Islet of Langerhans (tissue), 1 donor: ENCODE data around the gene RAB34.
"Not testable (repeated sequence)": the region's sequence is repeated elsewhere in the genome, so short reads cannot be mapped to it uniquely, and the experiment has no call there.

Source experiments
- FAIRE-seq: peaks from one replicate; lab custom pipeline; 2011; peaks lifted over from hg19 to GRCh38; lab: Jason Lieb, UNC

Gene RAB34

GRCh38 chr17:28726627-28727491 is 9.2 kb upstream of the RAB34 start:
- no peak for FAIRE-seq

DNA sequence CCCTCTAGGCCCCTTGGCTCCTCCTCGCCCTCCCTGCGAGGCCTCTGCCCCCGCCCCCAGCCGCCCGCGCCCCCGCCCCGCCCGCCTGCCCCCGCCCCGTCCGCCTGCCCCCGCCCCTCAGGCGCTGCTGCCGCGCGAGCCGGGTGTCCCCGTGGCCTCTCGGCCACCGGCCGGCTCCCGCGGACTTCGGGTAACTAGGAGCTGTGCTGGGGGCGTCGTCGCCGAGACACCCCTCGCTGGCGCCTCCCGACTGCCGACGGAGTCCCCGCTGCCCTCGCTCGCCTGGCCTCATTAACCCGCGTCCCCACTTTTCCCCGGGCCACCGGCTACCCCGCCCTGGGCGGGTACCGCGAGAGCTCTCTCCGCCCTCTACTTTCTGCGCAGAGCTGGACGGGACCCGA is 8.6 kb upstream of the RAB34 start, which contains the start of gene TLCD1:
TSS of gene TLCD1 (minus strand) at position 8 of the 401 bp plus-strand sequence. CDS start 136 bp downstream, outside the sequence.
- FAIRE-seq, result no peak

DNA sequence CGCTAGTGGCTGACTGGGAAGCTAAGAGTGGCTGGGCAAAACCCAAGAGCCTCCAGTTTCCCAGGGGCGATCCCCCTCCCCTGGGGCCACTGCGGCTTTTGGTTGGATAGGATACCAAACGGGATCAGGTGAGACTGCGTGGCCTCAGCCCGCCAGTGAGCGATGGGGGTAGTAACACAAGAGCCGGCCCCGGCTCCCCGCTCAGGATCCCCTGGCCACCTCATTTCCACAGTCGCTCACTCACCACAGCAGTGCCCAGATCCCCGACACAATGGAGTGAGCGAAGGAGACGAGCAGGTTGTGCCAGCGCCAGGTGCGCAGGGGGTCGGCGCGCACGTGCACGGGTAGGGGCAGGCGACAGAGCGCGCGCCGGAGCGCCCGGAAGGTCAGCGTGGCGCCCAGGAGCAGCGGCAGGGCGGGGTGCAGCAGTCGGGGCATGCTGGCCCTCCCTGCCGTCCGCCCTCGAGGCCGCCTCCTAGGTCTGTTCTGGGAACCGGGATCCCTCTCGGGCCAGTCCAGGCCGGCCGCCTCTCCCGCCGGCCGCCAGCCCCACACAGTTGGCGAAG is 8.1 kb upstream of the RAB34 start:
- FAIRE-seq, result no peak

DNA sequence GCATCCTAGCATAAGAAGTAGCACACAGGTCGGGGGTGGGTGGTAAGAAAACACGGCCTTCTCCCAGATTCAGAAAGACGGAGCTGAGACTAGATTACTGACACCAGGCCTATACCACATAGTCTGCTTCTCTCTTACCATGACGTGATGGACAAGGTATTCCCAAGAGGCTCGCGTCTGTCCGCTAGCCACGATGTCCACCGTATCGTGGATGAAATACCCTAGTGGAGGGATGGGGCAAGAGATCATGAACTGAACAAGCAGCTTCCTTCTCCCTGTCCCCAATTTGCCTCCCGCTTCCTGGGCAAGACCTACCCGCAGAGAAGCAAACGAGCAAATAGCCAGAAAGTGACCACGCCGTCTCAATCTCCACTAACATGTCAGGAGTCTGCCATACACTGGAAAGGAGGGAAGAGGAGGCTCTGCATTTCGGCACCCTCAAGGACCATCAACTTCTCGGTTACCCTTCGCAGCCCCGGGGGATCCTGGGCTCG is 7.5 kb upstream of the RAB34 start:
- FAIRE-seq, result no peak

DNA sequence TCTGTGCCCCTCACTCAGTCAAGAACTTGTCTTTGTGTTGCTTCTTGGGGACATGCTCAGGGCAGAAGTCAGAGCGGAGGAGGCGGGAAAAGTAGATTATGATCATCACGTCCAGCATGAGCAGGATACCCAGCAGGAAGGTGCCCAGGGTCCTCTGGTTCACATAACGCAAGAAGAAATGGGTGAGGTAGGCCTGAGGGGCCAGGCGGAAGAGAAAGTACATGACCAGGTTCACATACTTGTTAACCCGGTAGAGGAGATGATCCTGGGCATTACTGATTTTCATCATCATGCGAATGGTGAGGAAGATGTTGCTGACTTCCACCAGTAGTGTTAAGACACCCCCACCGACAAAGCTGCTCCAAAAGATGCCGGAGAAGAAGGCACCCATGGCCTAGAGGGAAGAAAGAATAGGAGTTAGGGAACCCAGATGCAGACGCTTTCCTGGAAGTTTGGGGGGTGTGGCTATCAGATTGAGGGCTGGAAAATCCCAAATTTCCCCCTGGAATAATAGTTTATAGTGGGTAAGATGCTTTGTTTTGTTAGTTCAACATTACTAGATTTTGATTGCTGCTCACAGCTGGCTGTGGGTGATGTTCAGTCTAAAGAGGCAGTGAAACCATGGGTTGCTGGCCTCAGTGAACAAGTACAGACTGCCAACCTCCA is 7.0 kb upstream of the RAB34 start:
- FAIRE-seq, result no peak

- not testable (repeated sequence) for FAIRE-seq
Measured at GRCh38 chr17:28723836-28724499, 6.3 kb upstream of the RAB34 start.

GRCh38 chr17:28723159-28723835 is 5.6 kb upstream of the RAB34 start:
- FAIRE-seq, result no peak

- FAIRE-seq, result no peak
Measured at GRCh38 chr17:28722417-28723158, 4.9 kb upstream of the RAB34 start.

GRCh38 chr17:28720997-28721329 is 3.3 kb upstream of the RAB34 start:
- FAIRE-seq, result not testable (repeated sequence)

DNA sequence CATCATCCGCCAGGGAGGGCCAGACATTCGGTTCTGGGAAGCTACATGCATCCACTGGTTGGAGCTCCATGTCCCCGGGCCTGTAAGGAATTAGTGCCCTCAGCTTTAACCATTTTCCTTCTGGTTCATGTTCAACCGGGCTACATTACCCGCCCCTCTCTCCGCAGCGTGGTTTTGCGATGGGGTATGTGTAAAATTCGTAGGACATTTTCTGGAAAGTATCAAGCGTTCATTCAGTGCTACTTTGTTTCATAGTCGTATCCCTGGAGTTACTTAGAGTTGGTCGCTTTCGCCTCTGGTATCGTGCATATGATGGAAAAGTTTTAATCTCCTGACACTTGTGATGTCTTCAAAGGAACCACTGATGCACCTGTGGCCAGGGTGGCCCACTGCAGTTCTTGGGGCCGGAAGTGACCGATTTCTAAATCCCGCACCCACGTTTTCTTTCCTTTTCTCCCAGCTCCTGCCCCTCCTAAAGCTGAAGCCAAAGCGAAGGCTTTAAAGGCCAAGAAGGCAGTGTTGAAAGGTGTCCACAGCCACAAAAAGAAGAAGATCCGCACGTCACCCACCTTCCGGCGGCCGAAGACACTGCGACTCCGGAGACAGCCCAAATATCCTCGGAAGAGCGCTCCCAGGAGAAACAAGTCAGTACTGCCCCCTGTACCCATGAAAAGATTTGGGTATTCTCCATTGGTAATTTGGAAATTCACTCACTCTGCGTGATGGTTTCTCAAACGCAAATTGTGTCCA is 2.8 kb upstream of the RAB34 start:
- no peak for FAIRE-seq

- no peak for FAIRE-seq
Measured at GRCh38 chr17:28719021-28719433, 1.4 kb upstream of the RAB34 start.

GRCh38 chr17:28718333-28719020 is 809 bp upstream of the RAB34 start:
- no peak for FAIRE-seq

GRCh38 chr17:28716740-28717577 is 709 bp downstream of the RAB34 start:
- FAIRE-seq, result no peak

GRCh38 chr17:28715217-28715616 is 2.5 kb downstream of the RAB34 start:
- no peak for FAIRE-seq

GRCh38 chr17:28714281-28714680 is 3.4 kb downstream of the RAB34 start:
- no peak for FAIRE-seq

- FAIRE-seq, result no peak
Measured at GRCh38 chr17:28712705-28713415, 4.8 kb downstream of the RAB34 start.

GRCh38 chr17:28712032-28712704 is 5.5 kb downstream of the RAB34 start:
- FAIRE-seq, result no peak

DNA sequence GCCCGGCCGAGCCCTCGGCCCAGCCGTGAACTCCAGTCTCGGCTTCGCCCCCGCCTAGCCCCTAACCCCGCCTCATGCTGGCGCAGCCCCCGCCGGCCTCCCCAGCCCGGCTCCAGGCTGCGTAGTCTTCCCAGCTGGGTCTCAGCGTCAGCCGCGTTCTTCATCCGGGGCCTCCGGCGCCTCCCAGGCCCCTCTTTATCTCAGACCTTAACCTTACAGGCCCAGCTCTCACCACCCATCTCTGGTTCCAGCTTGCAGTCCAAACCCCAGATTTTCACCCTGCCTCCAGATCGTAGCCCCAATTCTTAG is 6.0 kb downstream of the RAB34 start, which contains the start of gene PROCA1:
TSS of gene PROCA1 (minus strand) at position 166 of the 309 bp plus-strand sequence. CDS start 228 bp downstream, outside the sequence.
- no peak for FAIRE-seq
